DND-41 (cell line): ENCODE measurements around the gene FYB1.

ENCODE experiments used
- CTCF ChIP-seq: IDR thresholded peaks from 2 replicates; pipeline ENCODE4 v1.5.1; 2012; ENCODE audit warnings: borderline replicate concordance, low read length, moderate library complexity, mild to moderate bottlenecking; ENCODE audit not compliant: poor library complexity, severe bottlenecking; ENCODE audit errors: extremely low read depth
- EZH2 ChIP-seq: IDR thresholded peaks from 3 replicates; pipeline ENCODE4 v1.6.1; 2012; ENCODE audit warnings: borderline replicate concordance, low read depth, mild to moderate bottlenecking, moderate library complexity, low read length, inconsistent platforms; ENCODE audit not compliant: severe bottlenecking

GRCh38 chr5:39202597-39203274, 16.6 kb downstream of the FYB1 start:
- TF ChIP-seq CTCF, result no peak
- no peak for TF ChIP-seq EZH2
